ENCODE measurements around the gene TIA1.

DNA sequence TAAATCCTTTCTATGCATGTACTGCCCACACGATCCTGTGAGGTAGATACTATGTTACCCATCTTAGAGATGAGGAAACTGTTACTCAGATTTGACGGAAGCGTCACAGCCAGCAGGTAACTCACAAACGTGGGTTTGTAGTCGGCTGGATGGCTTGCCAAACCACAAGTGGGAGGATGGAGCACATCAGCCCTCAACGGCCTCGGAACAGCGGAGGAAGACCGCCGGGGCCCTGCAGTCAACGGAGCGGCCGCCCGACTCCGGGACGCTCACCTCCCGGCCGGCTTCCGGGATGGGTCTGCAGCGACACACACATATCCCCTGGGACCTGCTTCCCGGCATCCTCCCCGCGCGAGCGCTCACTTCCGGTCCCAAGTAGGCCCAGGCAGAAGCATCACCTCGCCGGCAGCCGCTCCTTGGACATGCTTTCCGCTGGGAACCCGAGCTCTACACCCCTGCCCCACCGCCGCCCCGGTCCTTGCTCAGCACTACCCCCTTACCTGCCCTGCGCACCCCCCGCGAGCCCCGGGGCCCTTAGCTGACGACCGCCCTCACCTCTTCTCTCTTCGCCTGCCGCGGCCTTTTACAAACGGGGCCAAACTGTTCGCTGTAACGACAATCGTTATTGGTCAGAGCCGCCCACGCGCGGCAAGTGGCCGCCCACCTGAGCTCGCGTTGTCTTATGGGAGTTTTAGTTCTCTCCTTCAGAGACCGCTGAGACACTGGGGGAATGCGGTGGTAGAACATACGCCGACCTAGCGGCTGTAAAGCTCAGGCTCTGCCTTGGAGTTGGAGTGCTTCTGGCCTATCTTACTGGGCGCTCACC lies 57.8 kb downstream of the TIA1 start, which contains the start of gene C2orf42:
- TF ChIP-seq POLR2AphosphoS5 (IDR thresholded peaks at IDR 0.05; ENCODE audit: low read depth, low read length) (peak; percentile 98), POLR2A (IDR thresholded peaks at IDR 0.05; ENCODE audit: low read depth, low read length) (peak; percentile 97)

All from GM12892 (cell line).